IMR-90 (cell line): ENCODE data around the gene SLC6A6. TPM values are rescaled to one million over a fixed set of nuclear protein-coding genes. Genes with fewer than 3 reads are reported as not detected.

Experiments used
- ATAC-seq: fragments of 200-7000 bp; cut with Tn5 transposase; 2 replicates; pipeline ENCODE4 v1.9.1; 2020; ENCODE audit warnings: low read depth, mild to moderate bottlenecking, moderate library complexity
- BruUV-seq: library from RNA; stranded (reverse); fragments of 400-500 nt; replicated peaks from 2 replicates; lab custom pipeline; 2021; lab: Mats Ljungman, UMichigan
- CTCF ChIA-PET: fragments of 300-600 bp; formaldehyde crosslinking; extraction: SDS; loops from one replicate; lab custom pipeline; 2021; ENCODE audit warnings: antibody characterized with exemption; lab: Yijun Ruan, JAX
- POLR2A ChIA-PET: fragments of 300-600 bp; sonication (Branson Sonifier 250); formaldehyde crosslinking; loops from one replicate; lab custom pipeline; 2022; ENCODE audit warnings: antibody characterized with exemption; ENCODE audit not compliant: unreplicated experiment; lab: Charles Lee
- DNase-seq: peaks from one replicate; pipeline ENCODE4 v3.0.0; 2013
- H2AFZ ChIP-seq: replicated peaks from 2 replicates; pipeline ENCODE3; 2013; ENCODE audit warnings: low read length, mild to moderate bottlenecking; ENCODE audit not compliant: poor library complexity
- H2AK5ac ChIP-seq: 2 replicates; pipeline ENCODE4 v1.6.1; 2013; ENCODE audit warnings: low read depth, low read length, inconsistent platforms
- H2AK9ac ChIP-seq: replicated peaks from 2 replicates; pipeline ENCODE3; 2013; ENCODE audit warnings: mild to moderate bottlenecking, low read depth, low read length, moderate library complexity; ENCODE audit not compliant: poor library complexity
- H2BK120ac ChIP-seq: 2 replicates; pipeline ENCODE4 v1.6.1; 2013; ENCODE audit warnings: low read depth, low read length, inconsistent platforms
- H2BK15ac ChIP-seq: 3 replicates; pipeline ENCODE4 v1.6.1; 2013; ENCODE audit warnings: low read depth, low read length, inconsistent platforms
- H2BK20ac ChIP-seq: 2 replicates; pipeline ENCODE4 v1.6.1; 2013; ENCODE audit warnings: low read depth, mild to moderate bottlenecking, inconsistent platforms, low read length, moderate library complexity
- H2BK5ac ChIP-seq: 2 replicates; pipeline ENCODE4 v1.6.1; 2013; ENCODE audit warnings: mild to moderate bottlenecking, low read depth, low read length, inconsistent platforms; ENCODE audit not compliant: poor library complexity, severe bottlenecking
- H3K14ac ChIP-seq: replicated peaks from 2 replicates; pipeline ENCODE4 v1.6.1; 2013; ENCODE audit warnings: low read depth, low read length, inconsistent platforms
- H3K18ac ChIP-seq: 2 replicates; pipeline ENCODE4 v1.6.1; 2013; ENCODE audit warnings: low read depth, low read length, control low read depth
- H3K23ac ChIP-seq: 2 replicates; pipeline ENCODE4 v1.6.1; 2013; ENCODE audit warnings: low read depth, low read length, inconsistent platforms
- H3K27ac ChIP-seq: 2 replicates; pipeline ENCODE4 v1.5.1; 2013; ENCODE audit warnings: mild to moderate bottlenecking, control low read depth, low read length; ENCODE audit not compliant: insufficient read depth
- H3K27me3 ChIP-seq: 2 replicates; pipeline ENCODE4 v1.6.1; 2013; ENCODE audit warnings: low read length; ENCODE audit not compliant: control insufficient read depth, insufficient read depth
- H3K36me3 ChIP-seq: 2 replicates; pipeline ENCODE4 v1.6.1; 2013; ENCODE audit warnings: low read length, mixed read lengths; ENCODE audit not compliant: control insufficient read depth, insufficient read depth
- H3K4ac ChIP-seq: 2 replicates; pipeline ENCODE4 v1.6.1; 2013; ENCODE audit warnings: low read depth, low read length, inconsistent platforms
- H3K4me1 ChIP-seq: 2 replicates; pipeline ENCODE4 v1.6.1; 2013; ENCODE audit warnings: low read length, mixed read lengths; ENCODE audit not compliant: control insufficient read depth, insufficient read depth
- H3K4me2 ChIP-seq: 2 replicates; pipeline ENCODE4 v1.6.1; 2013; ENCODE audit warnings: low read depth, mild to moderate bottlenecking, control low read depth, low read length, moderate library complexity
- H3K4me3 ChIP-seq: 2 replicates; pipeline ENCODE4 v1.5.1; 2013; ENCODE audit warnings: low read depth, mild to moderate bottlenecking, control low read depth, low read length, moderate library complexity; ENCODE audit not compliant: insufficient read depth
- H3K56ac ChIP-seq: 2 replicates; pipeline ENCODE4 v1.6.1; 2013; ENCODE audit warnings: low read length, inconsistent platforms; ENCODE audit not compliant: insufficient read depth; ENCODE audit errors: extremely low read depth
- H3K79me1 ChIP-seq, 2 experiments: 2 replicates each; pipeline ENCODE4 v1.6.1; 2013; ENCODE audit warnings: low read length in 2 of 2, inconsistent platforms in 1 of 2, low read depth in 1 of 2
- H3K9ac ChIP-seq: 2 replicates; pipeline ENCODE4 v1.6.1; 2013; ENCODE audit warnings: low read depth, low read length, control low read depth
- H3K9me1 ChIP-seq: 2 replicates; pipeline ENCODE4 v1.6.1; 2013; ENCODE audit warnings: low read length, inconsistent platforms; ENCODE audit not compliant: insufficient read depth
- H3K9me3 ChIP-seq: 2 replicates; pipeline ENCODE4 v1.6.1; 2013; ENCODE audit warnings: low read length; ENCODE audit not compliant: control insufficient read depth, insufficient read depth
- H4K20me1 ChIP-seq: 2 replicates; pipeline ENCODE4 v1.6.1; 2013; ENCODE audit warnings: low read length, inconsistent platforms; ENCODE audit not compliant: insufficient read depth
- H4K5ac ChIP-seq: 2 replicates; pipeline ENCODE4 v1.6.1; 2013; ENCODE audit warnings: mild to moderate bottlenecking, low read depth, low read length, control low read depth
- H4K8ac ChIP-seq, 2 experiments: 2 replicates each; pipeline ENCODE4 v1.6.1; 2013; ENCODE audit warnings: low read depth in 2 of 2, low read length in 2 of 2, control low read depth in 1 of 2, inconsistent platforms in 1 of 2
- H4K91ac ChIP-seq: 2 replicates; pipeline ENCODE4 v1.6.1; 2013; ENCODE audit warnings: low read depth, low read length, inconsistent platforms; ENCODE audit not compliant: insufficient read depth
- BHLHE40 ChIP-seq: fragments of 150-350 bp; IDR thresholded peaks from 2 replicates; pipeline ENCODE4 v1.6.1; 2016; ENCODE audit warnings: mild to moderate bottlenecking, low read depth, low read length
- FOS ChIP-seq: fragments of 150-350 bp; IDR thresholded peaks from 2 replicates; pipeline ENCODE4 v1.6.1; 2016; ENCODE audit warnings: low read depth, low read length
- MAFK ChIP-seq: IDR thresholded peaks from 2 replicates; pipeline ENCODE4 v1.6.1; 2012; ENCODE audit warnings: low read depth, low read length, improper control_type of control experiment
- MXI1 ChIP-seq: IDR thresholded peaks from 2 replicates; pipeline ENCODE4 v1.6.1; 2012; ENCODE audit warnings: low read depth, mild to moderate bottlenecking, low read length, moderate library complexity, borderline replicate concordance
- RAD21 ChIP-seq: IDR thresholded peaks from 2 replicates; pipeline ENCODE4 v1.6.1; 2012; ENCODE audit warnings: low read length, improper control_type of control experiment
- WGBS, 2 experiments: methylation state at CpG; one replicate each; pipeline versions ENCODE4 v1.1.5 to v1.1.7; 2013; ENCODE audit warnings: missing lambda C conversion rate in 2 of 2; ENCODE audit not compliant: insufficient read length in 1 of 2; ENCODE audit errors: extremely low coverage in 2 of 2; 5-methylcytosine and 5-hydroxymethylcytosine counted together
- dilution Hi-C: fragments of 300-500 bp; cut with HindIII; formaldehyde crosslinking; loops from one replicate; pipeline ENCODE4 v1.14.3; 2018; ENCODE audit warnings: low sequenced_read_pairs; ENCODE audit not compliant: unreplicated experiment
- in situ Hi-C: fragments of 300-500 bp; cut with MboI; formaldehyde crosslinking; loops from 3 replicates; pipeline ENCODE4 v1.14.3; 2019; ENCODE audit warnings: low sequenced_read_pairs, inconsistent platforms, mixed read lengths
- intact Hi-C: fragments of 100-400 bp; cut with micrococcal nuclease; formaldehyde crosslinking; loops from 2 replicates; pipeline ENCODE4 v1.10.0; 2022
- polyA plus RNA-seq, 3 experiments: library from polyadenylated mRNA; depleted of rRNA; stranded (reverse); fragments of >200 nt; gene quantifications; 2 replicates each; pipeline ENCODE4 v1.2.3, GENCODE V29; 2012; ENCODE audit warnings: low replicate concordance in 1 of 3
- total RNA-seq: library from RNA; depleted of rRNA; stranded (reverse); fragments of >200 nt; gene quantifications from 2 replicates; pipeline ENCODE4 v1.2.3, GENCODE V29; 2012
- TF ChIP-seq, protein P1 (sequence below): fragments of 150-350 bp; IDR thresholded peaks from 2 replicates; pipeline ENCODE4 v1.6.1; 2017; ENCODE audit warnings: mild to moderate bottlenecking, antibody characterized with exemption, low read length, low read depth

The SLC6A6 gene
- total and polyA plus RNA-seq, 2 of the 4 experiments (the other 2 are of a cell fraction), result 29.9 to 39.4 TPM

DNA sequence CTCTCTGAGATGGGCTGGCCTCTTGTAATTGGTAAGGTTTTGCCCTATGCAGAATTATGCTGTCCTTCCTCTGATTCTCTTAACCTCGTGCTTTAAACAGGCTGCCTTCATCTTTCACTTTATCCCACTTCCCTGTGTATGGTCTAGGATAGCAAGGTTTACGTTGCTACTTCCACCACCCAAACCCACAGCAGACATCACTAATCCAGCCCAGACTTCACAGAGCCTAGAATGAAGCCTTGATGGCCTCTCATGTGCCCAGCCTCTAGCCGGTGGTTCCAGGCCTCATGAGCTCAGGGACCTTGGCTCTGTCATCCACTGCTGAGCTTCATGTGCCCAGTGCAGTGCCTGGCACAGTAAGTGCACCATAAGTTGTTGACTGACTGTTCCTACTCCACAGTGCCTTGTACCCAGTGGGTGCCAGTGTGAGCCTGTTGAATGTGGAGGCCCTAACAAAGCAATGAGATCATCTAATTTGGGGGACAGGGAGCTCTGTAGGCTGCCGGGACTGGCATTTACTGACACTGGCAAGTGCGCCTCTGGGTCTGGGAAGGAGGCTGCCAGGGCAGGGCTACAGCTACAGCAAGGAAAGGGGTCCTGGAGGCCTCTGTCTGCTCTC, 12.5 kb downstream of the SLC6A6 start (continued):
- TF ChIP-seq MXI1 (no peak), BHLHE40 (no peak), FOS (no peak)

DNA sequence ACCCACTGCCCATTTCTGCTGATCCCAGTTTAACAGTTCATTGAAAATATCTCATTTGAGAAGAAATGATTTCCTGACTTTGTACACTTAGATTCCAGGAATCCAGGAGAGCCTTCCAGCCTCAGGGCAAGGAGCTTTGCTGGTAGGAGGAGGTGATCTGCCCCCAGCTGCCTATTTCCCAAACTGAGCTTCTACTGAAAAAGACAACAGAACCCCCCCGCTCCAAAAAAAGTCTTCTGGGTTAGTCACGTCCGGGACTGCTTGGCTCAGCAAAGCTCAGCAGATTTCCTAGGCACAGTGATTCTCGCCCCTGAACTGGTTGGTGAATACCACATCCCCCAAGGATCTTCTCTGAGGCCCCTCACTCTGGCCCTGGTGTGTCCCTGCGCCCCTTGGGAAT, 13.1 kb downstream of the SLC6A6 start:
- no peak overlapping the region for H3K27ac ChIP-seq
- peak overlapping the region; percentile 34 for H2AFZ ChIP-seq
- H4K5ac ChIP-seq, result no peak overlapping the region
- no peaks in the 10 kb centered on the region for H3K27me3 ChIP-seq
- peak overlapping the region; percentile 62 for H2AK9ac ChIP-seq
- ChIA-PET POLR2A (no interaction called here), CTCF (interaction anchor here (0.7 to 0.9 kb wide), 2 partner anchors 10 to 212 kb away, joined by 3 read pairs; no protein-coding TSS in a partner anchor)
- no peak overlapping the region for H3K18ac ChIP-seq
- DNase-seq (peak; percentile 53), ATAC-seq (no peak)
- no peak overlapping the region for H3K9ac ChIP-seq
- BruUV-seq, result no TSS peak
- no peaks in the 10 kb centered on the region for H3K9me3 ChIP-seq
- H3K4ac ChIP-seq, result peak overlapping the region; percentile 87
- H4K20me1 ChIP-seq, result peaks cover 49% of the 10 kb centered on the region
- H3K9me1 ChIP-seq, result peaks cover 40% of the 10 kb centered on the region
- peaks cover 40% of the 10 kb centered on the region for H3K4me1 ChIP-seq
- no peak overlapping the region; a peak in 2 of 4 replicates for H4K8ac ChIP-seq
- peak overlapping the region; percentile 24 for H2BK5ac ChIP-seq
- H3K4me3 ChIP-seq, result no peak overlapping the region
- 0 out of 3 replicates have a peak overlapping the region, but pooled peaks have one; percentile 20 for H2BK15ac ChIP-seq
- H3K14ac ChIP-seq, result peak overlapping the region; percentile 77; the same call in 1 of the 2 replicates
- dilution Hi-C loops (no loop called here), intact Hi-C loops (no loop called here), in situ Hi-C loops (no loop called here)
- no peak overlapping the region for H3K23ac ChIP-seq
- peak overlapping the region; percentile 55; the same call in 1 of the 2 replicates for H4K91ac ChIP-seq
- H3K36me3 ChIP-seq, result peaks cover 43% of the 10 kb centered on the region
- peak overlapping the region; percentile 50 for H2BK20ac ChIP-seq
- H3K56ac ChIP-seq, result no peak overlapping the region
- WGBS, 2 experiments, result 70% methylated on average over 2 of the region's 5 CpGs; no CpG with 5 or more reads in 1 of the 2 experiments
- peaks cover 49 to 91% of the 10 kb centered on the region in 2 experiments for H3K79me1 ChIP-seq
- H2BK120ac ChIP-seq, result peak overlapping the region; percentile 83; the same call in 1 of the 2 replicates
- TF ChIP-seq RAD21, result no peak
- TF ChIP-seq BHLHE40, result no peak
- TF ChIP-seq MAFK, result peak; percentile 58; the same call in 1 of the 2 replicates
- TF ChIP-seq, protein P1, sequence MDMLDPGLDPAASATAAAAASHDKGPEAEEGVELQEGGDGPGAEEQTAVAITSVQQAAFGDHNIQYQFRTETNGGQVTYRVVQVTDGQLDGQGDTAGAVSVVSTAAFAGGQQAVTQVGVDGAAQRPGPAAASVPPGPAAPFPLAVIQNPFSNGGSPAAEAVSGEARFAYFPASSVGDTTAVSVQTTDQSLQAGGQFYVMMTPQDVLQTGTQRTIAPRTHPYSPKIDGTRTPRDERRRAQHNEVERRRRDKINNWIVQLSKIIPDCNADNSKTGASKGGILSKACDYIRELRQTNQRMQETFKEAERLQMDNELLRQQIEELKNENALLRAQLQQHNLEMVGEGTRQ, result no peak
- no peak for TF ChIP-seq FOS
- H3K4me2 ChIP-seq, result no peak overlapping the region
- peak overlapping the region; percentile 91 for H2AK5ac ChIP-seq
